GM12873 (cell line): ENCODE results near the gene ASB12.

Experiments
- TF ChIP-seq, protein P1 (sequence below): IDR thresholded peaks from 2 replicates; pipeline ENCODE4 v1.5.1; 2012; ENCODE audit warnings: low read depth, mild to moderate bottlenecking, moderate library complexity, low read length, control low read depth; ENCODE audit not compliant: insufficient read depth; ENCODE audit errors: missing control alignments

The ASB12 gene

DNA sequence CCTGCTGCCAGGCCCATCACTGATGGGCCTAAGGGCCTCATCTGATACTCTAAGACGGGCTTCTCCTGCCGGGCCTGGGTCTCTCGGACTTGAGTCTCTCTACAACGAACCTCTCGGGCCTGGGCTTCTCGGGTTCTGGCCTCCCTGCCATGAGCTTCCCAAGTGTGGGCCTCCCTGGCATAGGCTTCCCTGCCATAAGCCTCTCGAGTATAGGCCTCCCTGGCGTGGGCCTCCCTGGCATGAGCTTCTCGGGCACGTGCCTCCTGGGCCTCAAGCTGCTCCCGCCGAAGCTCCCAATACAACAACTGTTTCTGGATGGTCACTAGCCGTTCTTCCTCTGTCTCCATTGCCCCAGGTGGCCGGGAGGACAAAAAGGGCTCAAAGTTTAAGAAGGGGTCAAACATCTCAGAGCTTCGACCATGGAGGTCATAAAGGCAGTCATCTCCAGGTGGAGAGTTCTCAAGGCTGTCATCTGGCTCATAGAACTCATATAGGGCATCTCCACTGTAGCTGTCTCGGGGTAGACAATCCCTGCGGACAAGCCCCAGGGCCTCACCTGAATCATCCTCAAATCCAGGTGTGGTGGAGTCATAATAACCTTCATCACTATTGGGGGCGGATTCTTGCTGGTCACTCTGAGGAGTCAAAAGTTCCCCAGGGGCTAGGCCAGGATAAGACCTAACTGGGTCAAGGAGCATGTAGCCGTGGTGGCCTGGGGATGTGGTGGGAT is 39.0 kb downstream of the ASB12 start:
- TF ChIP-seq, protein P1, sequence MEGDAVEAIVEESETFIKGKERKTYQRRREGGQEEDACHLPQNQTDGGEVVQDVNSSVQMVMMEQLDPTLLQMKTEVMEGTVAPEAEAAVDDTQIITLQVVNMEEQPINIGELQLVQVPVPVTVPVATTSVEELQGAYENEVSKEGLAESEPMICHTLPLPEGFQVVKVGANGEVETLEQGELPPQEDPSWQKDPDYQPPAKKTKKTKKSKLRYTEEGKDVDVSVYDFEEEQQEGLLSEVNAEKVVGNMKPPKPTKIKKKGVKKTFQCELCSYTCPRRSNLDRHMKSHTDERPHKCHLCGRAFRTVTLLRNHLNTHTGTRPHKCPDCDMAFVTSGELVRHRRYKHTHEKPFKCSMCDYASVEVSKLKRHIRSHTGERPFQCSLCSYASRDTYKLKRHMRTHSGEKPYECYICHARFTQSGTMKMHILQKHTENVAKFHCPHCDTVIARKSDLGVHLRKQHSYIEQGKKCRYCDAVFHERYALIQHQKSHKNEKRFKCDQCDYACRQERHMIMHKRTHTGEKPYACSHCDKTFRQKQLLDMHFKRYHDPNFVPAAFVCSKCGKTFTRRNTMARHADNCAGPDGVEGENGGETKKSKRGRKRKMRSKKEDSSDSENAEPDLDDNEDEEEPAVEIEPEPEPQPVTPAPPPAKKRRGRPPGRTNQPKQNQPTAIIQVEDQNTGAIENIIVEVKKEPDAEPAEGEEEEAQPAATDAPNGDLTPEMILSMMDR: no peak

DNA sequence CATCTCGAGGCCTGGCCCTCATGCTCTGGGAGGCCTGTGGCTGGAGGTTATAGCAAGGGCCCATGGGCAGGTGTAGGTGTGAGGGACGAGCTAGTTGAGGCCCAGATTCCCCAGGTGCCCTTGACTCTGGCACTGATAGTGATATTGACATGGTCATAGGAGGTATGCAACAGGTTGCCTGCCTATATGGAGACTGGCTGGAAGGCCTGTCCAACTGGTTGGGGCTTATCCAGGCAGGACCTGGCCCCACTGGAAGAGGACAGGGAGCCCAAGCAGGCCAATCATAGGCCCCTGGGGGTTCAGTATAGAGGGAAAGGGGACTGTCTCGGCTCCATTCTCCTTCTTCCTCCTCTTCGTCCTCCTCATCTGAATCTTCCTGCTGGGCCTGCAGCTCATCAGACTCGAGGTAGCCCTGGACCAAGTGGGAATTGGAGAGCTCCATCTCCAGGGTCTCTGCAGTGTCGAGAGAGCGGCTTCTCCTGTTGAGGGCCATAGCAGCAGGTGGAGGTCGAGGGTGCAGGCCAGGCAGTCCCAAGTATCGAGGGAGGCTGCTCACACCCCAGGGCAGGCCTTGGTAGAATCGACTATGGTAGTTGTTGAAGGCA is 40.2 kb downstream of the ASB12 start:
- TF ChIP-seq, protein P1: no peak

DNA sequence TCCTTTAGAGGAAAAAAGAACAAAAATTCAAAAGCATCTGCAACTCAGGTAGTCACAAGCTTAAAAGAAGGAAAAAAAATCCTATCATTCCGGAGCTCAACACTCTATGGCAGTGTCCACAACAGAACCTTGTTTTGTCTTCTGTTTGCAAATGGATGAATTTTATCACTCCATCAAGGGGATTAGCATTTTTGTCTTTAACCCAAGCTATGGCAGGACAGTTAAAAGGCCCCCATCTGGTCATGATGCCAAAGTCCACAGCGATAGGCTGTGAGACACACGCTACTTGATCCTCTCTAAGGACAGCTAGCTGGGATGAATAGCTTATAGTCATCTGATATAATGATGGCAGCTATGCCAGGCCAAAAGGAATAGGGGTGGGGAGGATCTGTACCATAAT is 41.5 kb downstream of the ASB12 start:
- TF ChIP-seq, protein P1: no peak

DNA sequence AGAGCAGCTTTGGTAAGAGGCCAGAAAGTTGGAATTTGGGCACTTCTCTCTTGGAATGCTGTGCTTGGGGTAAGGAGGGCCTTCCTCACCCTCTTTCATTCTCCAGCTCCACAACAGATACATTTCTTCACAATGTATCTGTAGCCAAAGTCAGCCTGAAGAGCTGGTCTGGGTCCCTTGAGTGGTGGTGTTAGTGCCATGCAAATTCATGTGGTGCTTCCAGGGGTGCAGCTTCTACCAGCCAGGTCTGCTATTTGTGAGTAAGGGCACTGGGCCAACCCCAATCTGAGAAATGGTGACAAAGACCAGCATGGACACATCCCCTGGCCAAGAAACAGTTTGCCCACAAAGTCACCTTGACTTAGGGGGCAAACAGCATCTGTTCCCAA is 42.7 kb downstream of the ASB12 start:
- TF ChIP-seq, protein P1: no peak

DNA sequence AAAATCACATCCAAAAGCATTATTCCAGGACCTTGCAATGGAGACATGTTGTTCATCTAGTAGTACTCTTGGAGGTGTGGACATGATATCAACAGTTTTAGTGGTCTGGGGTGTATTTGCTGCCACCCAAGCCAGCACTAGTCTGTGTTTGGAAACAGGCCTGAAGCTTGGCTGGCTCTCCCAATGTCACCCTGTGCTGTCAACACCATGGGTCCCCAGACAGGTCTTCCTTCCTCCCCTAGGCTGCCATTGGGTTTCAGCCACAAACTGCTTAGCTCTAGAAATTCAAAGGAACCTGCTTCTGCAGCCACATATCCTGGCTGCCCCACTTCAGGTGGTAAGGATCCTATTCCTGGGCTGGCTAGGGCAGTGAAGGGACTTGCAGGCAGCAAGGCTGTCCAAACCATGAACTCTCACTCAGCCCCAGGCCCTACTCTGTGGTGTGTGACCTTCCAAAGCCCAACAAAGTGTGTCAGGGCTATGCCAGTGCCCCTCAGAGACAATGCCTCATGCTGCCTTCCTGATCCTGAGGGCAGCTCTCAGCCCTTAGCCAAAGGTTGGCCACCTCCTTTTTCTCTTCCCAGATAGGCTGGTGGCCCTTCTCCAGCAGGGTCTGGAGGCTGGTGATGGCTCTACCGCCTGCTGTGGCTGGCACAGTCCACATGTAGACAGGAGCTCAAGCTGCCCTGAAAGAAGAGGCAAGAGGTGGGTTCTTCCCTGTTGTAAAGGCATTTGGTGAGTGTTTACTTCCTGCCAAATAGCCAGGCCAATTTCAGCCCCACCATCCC is 43.2 kb downstream of the ASB12 start:
- TF ChIP-seq, protein P1: no peak

DNA sequence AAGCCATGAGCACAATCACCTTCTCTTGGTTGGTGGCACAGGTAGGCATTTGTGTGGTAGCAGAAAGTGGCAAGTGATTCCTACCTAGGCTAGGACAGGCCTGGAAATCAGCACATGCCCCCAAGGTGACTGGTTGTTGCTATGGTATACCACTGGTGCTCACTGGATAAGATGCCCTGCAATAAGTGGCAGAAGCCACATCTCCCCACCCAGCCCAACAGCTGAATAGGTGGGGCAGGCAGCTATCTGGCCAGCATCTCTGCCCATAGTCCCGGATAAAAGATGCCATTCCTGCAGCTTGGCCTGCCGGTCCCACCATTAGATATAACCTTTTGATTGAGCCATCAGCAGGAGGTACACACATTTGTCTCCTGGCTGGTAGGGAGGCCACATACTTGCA is 46.0 kb downstream of the ASB12 start:
- TF ChIP-seq, protein P1: no peak

DNA sequence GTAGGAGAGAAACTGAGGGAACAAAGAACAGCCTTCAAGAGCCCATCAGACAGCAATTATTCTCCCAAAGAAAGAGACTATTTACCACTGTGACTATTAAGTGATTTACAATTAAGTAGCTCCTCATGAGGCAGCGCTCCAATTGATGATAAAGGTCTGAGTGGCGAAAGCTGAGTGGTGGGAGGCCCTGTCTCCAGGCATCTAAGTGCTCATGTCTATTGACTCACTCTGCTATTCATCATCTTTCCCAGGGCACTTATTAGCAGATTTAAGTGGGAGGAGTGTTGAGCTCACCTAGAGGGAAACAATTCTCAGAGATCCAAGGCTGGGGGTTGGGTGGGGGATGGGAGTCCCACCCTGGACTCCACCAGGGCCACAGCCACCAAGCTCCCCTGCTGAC is 48.2 kb downstream of the ASB12 start:
- TF ChIP-seq, protein P1: no peak
